Gastroesophageal sphincter (tissue), 3 donors: ENCODE data around the gene KAZN.

Source experiments
- CTCF ChIP-seq, 4 experiments: fragments of 200-600 bp in 2 of 4; fragments of 450-650 bp in 2 of 4; sonication (generic) in 1 of 4; IDR thresholded peaks; one replicate each; pipeline ENCODE4 v1.5.1; 2017 to 2019; ENCODE audit warnings: antibody characterized with exemption in 4 of 4, mild to moderate bottlenecking in 2 of 4, moderate library complexity in 2 of 4
- EP300 ChIP-seq: sonication (generic); formaldehyde crosslinking; IDR thresholded peaks from one replicate; pipeline ENCODE4 v1.6.1; 2017; ENCODE audit warnings: antibody characterized with exemption, mild to moderate bottlenecking
- POLR2A ChIP-seq, 2 donors: fragments of 450-650 bp; IDR thresholded peaks; one replicate each; pipeline ENCODE4 v1.6.1; 2017; ENCODE audit warnings: antibody characterized with exemption in 2 of 2, mild to moderate bottlenecking in 2 of 2, moderate library complexity in 1 of 2
- POLR2AphosphoS5 ChIP-seq: sonication (generic); formaldehyde crosslinking; IDR thresholded peaks from one replicate; pipeline ENCODE4 v1.6.1; 2017; ENCODE audit warnings: antibody characterized with exemption

DNA sequence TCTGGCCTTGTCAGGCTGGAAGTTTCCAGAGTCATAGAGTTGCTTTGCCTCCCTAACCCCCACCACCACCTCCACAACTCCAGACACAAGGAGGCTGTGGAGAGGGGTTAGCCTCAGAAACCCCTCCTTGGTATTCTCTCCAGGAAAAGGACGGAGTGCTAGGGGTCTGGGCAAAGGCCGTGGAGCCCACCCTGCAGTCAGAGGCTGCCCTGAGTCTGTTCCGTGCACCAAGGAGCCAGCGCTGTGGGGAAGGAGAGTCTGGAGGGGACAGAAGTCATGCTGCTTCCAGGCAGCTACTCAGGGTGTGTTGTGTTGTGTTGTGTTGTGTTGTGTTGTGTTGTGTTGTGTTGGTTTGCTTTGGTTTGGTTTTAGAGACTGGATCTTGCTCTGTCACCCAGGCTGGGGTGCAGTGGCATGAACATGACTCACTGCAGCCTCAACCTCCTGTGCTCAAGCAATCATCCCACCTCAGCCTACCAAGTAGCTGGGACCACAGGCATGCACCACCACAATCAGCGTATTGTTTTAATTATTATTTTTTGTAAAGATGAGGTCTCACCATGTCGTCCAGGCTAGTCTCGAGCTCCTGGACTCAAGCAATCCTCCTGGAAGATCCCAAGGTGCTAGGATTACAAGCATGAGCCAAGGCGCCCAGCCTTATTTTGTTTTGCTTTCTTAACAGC is 432.9 kb downstream of the KAZN start:
- TF ChIP-seq CTCF (IDR thresholded peaks at IDR 0.05) (no peak), EP300 (no peak), POLR2AphosphoS5 (no peak), POLR2A (IDR thresholded peaks at IDR 0.05) (no peak)
